Stimulated activated CD4-positive, alpha-beta T cell treated with anti-CD3 and anti-CD28 coated beads, Interleukin-1b, Interleukin-23, amount 100 ng/mL, for 4 hours (primary cell): ENCODE measurements around the gene CDC25C.
A peak's percentile ranks its signal among the peaks of the same experiment; 100 is the strongest.

ENCODE experiments used
- DNase-seq, 2 donors: peaks; one replicate each; pipeline ENCODE4 v3.0.0-alpha.2; 2020; ENCODE audit warnings: low read depth in 2 of 2

CDC25C gene

GRCh38 chr5:138331449-138332368, at the start of gene CDC25C:
Gene CDC25C, minus strand, starts transcription at chr5:138331804. Its CDS starts 624 bp downstream, at chr5:138331180.
- peak; percentile 89 to 91 for DNase-seq

GRCh38 chr5:138372653-138373052, 41.0 kb upstream of the CDC25C start:
- no peak for DNase-seq

GRCh38 chr5:138372225-138372624, 40.6 kb upstream of the CDC25C start:
- no peak for DNase-seq

GRCh38 chr5:138371454-138371853, 39.9 kb upstream of the CDC25C start:
- DNase-seq: no peak

GRCh38 chr5:138370537-138370936, 38.9 kb upstream of the CDC25C start:
- DNase-seq: no peak

- DNase-seq: no peak
These were observed 38.1 kb upstream of the CDC25C start for GRCh38 chr5:138369706-138370105.

GRCh38 chr5:138369261-138369660, 37.7 kb upstream of the CDC25C start:
- DNase-seq: no peak

GRCh38 chr5:138366632-138367382, 35.2 kb upstream of the CDC25C start:
- no peak for DNase-seq

- no peak for DNase-seq
These were observed 33.0 kb upstream of the CDC25C start for GRCh38 chr5:138364576-138364975.

- DNase-seq: no peak
These were observed 29.4 kb upstream of the CDC25C start for GRCh38 chr5:138360941-138361452.

GRCh38 chr5:138359621-138360020, 28.0 kb upstream of the CDC25C start:
- no peak for DNase-seq

- DNase-seq: peak; percentile 12 to 31
These were observed 23.3 kb upstream of the CDC25C start for GRCh38 chr5:138354926-138355378.

- no peak for DNase-seq
These were observed 22.8 kb upstream of the CDC25C start for GRCh38 chr5:138354387-138354786.

- no peak for DNase-seq
These were observed 22.0 kb upstream of the CDC25C start for GRCh38 chr5:138353560-138354080.

- DNase-seq: peak; percentile 53 to 62
These were observed 21.3 kb upstream of the CDC25C start for GRCh38 chr5:138352722-138353559.

- peak; percentile 88 to 93 for DNase-seq
These were observed 20.6 kb upstream of the CDC25C start, which contains the start of gene KDM3B for GRCh38 chr5:138352071-138352721. Gene KDM3B, plus strand, starts transcription at chr5:138352685. Its CDS starts 111 bp downstream, at chr5:138352796.

GRCh38 chr5:138351517-138351916, 19.9 kb upstream of the CDC25C start:
- DNase-seq: no peak

GRCh38 chr5:138351056-138351455, 19.5 kb upstream of the CDC25C start:
- no peak for DNase-seq

GRCh38 chr5:138350563-138350890, 18.9 kb upstream of the CDC25C start:
- no peak for DNase-seq

GRCh38 chr5:138349852-138350562, 18.4 kb upstream of the CDC25C start:
- DNase-seq: no peak
